Mesodermal cell (in vitro differentiated cells): Measurements from ENCODE around the gene TRPC6.

Experiments
- H3K27ac ChIP-seq: 2 replicates; pipeline ENCODE4 v1.7.0; 2013; ENCODE audit warnings: mild to moderate bottlenecking, low read depth, low read length, moderate library complexity; ENCODE audit not compliant: severe bottlenecking
- H3K36me3 ChIP-seq: 2 replicates; pipeline ENCODE4 v1.7.1; 2013; ENCODE audit warnings: mild to moderate bottlenecking, low read length, moderate library complexity; ENCODE audit not compliant: control insufficient read depth, insufficient read depth
- H3K4me1 ChIP-seq: one replicate; pipeline ENCODE4 v1.7.1; 2013; ENCODE audit warnings: mild to moderate bottlenecking, low read length; ENCODE audit not compliant: insufficient read depth, control insufficient read depth, poor library complexity, severe bottlenecking
- H3K4me3 ChIP-seq: 2 replicates; pipeline ENCODE4 v1.7.0; 2013; ENCODE audit warnings: low read length, control low read depth, mild to moderate bottlenecking; ENCODE audit not compliant: insufficient read depth, poor library complexity, severe bottlenecking; ENCODE audit errors: extremely low read depth
- H3K9me3 ChIP-seq: 2 replicates; pipeline ENCODE4 v1.7.1; 2013; ENCODE audit warnings: mild to moderate bottlenecking, low read length, moderate library complexity; ENCODE audit not compliant: control insufficient read depth
- WGBS, 2 experiments: methylation state at CpG; one replicate each; pipeline ENCODE4 v1.1.5; 2013; ENCODE audit warnings: missing lambda C conversion rate in 2 of 2; ENCODE audit not compliant: insufficient coverage in 2 of 2; 5-methylcytosine and 5-hydroxymethylcytosine counted together

TRPC6 gene

GRCh38 chr11:101523634-101524260 lies 60.1 kb downstream of the TRPC6 start:
- H3K4me1 ChIP-seq = no peaks in the 10 kb centered on the region
- no CpG with 5 or more reads among the region's 1 CpG for WGBS, 2 experiments
- H3K9me3 ChIP-seq = no peaks in the 10 kb centered on the region
- no peak overlapping the region for H3K27ac ChIP-seq
- H3K4me3 ChIP-seq = no peak overlapping the region
- H3K36me3 ChIP-seq = no peaks in the 10 kb centered on the region

- H3K4me3 ChIP-seq = no peak overlapping the region
- H3K4me1 ChIP-seq = no peaks in the 10 kb centered on the region
- no peaks in the 10 kb centered on the region for H3K36me3 ChIP-seq
- H3K9me3 ChIP-seq = no peaks in the 10 kb centered on the region
- H3K27ac ChIP-seq = no peak overlapping the region
These were observed 60.6 kb downstream of the TRPC6 start for GRCh38 chr11:101523193-101523592.

- no peak overlapping the region for H3K27ac ChIP-seq
- no peak overlapping the region for H3K4me3 ChIP-seq
- H3K36me3 ChIP-seq = no peaks in the 10 kb centered on the region
- no peaks in the 10 kb centered on the region for H3K9me3 ChIP-seq
- no peaks in the 10 kb centered on the region for H3K4me1 ChIP-seq
- 92 to 93% methylated on average over 2 of the region's 2 CpGs for WGBS, 2 experiments
These were observed 62.0 kb downstream of the TRPC6 start for GRCh38 chr11:101521821-101522220.

GRCh38 chr11:101516546-101516945 lies 67.3 kb downstream of the TRPC6 start:
- Histone ChIP-seq H3K9me3 (no peaks in the 10 kb centered on the region), H3K4me3 (no peak overlapping the region), H3K27ac (no peak overlapping the region), H3K4me1 (no peaks in the 10 kb centered on the region), H3K36me3 (no peaks in the 10 kb centered on the region)
- 27 to 46% methylated on average over 2 to 3 of the region's 3 CpGs for WGBS, 2 experiments

GRCh38 chr11:101511065-101511464 lies 72.7 kb downstream of the TRPC6 start:
- WGBS, 2 experiments = no CpG with 5 or more reads among the region's 1 CpG
- no peak overlapping the region for H3K4me3 ChIP-seq
- H3K9me3 ChIP-seq = no peaks in the 10 kb centered on the region
- no peaks in the 10 kb centered on the region for H3K36me3 ChIP-seq
- H3K4me1 ChIP-seq = no peaks in the 10 kb centered on the region
- H3K27ac ChIP-seq = no peak overlapping the region

- no CpG with 5 or more reads among the region's 1 CpG for WGBS, 2 experiments
- no peak overlapping the region for H3K4me3 ChIP-seq
- no peaks in the 10 kb centered on the region for H3K9me3 ChIP-seq
- no peaks in the 10 kb centered on the region for H3K4me1 ChIP-seq
- H3K36me3 ChIP-seq = no peaks in the 10 kb centered on the region
- no peak overlapping the region for H3K27ac ChIP-seq
These were observed 73.2 kb downstream of the TRPC6 start for GRCh38 chr11:101510591-101510990.

GRCh38 chr11:101509922-101510321 lies 73.9 kb downstream of the TRPC6 start:
- H3K27ac ChIP-seq = no peak overlapping the region
- H3K36me3 ChIP-seq = no peaks in the 10 kb centered on the region
- no peaks in the 10 kb centered on the region for H3K9me3 ChIP-seq
- no CpG with 5 or more reads among the region's 1 CpG for WGBS, 2 experiments
- no peaks in the 10 kb centered on the region for H3K4me1 ChIP-seq
- H3K4me3 ChIP-seq = no peak overlapping the region

- Histone ChIP-seq H3K27ac (peak overlapping the region; percentile 26), H3K9me3 (no peaks in the 10 kb centered on the region), H3K4me1 (no peaks in the 10 kb centered on the region), H3K36me3 (no peaks in the 10 kb centered on the region), H3K4me3 (no peak overlapping the region)
- no CpG with 5 or more reads among the region's 2 CpGs for WGBS, 2 experiments
These were observed 75.4 kb downstream of the TRPC6 start for GRCh38 chr11:101508370-101508769.

GRCh38 chr11:101498891-101499290 lies 84.9 kb downstream of the TRPC6 start:
- no peaks in the 10 kb centered on the region for H3K9me3 ChIP-seq
- no peak overlapping the region for H3K27ac ChIP-seq
- no peak overlapping the region for H3K4me3 ChIP-seq
- H3K36me3 ChIP-seq = no peaks in the 10 kb centered on the region
- WGBS, 2 experiments = 100% methylated on average over 1 of the region's 1 CpG; no CpG with 5 or more reads in 1 of the 2 experiments
- H3K4me1 ChIP-seq = no peaks in the 10 kb centered on the region

GRCh38 chr11:101497291-101497690 lies 86.5 kb downstream of the TRPC6 start:
- H3K4me1 ChIP-seq = no peaks in the 10 kb centered on the region
- no peak overlapping the region for H3K27ac ChIP-seq
- H3K36me3 ChIP-seq = no peaks in the 10 kb centered on the region
- no peak overlapping the region for H3K4me3 ChIP-seq
- 100% methylated on average over 1 of the region's 5 CpGs for whole genome bisulfite sequencing, 2 experiments
- H3K9me3 ChIP-seq = no peaks in the 10 kb centered on the region

GRCh38 chr11:101487775-101488174 lies 96.0 kb downstream of the TRPC6 start:
- Histone ChIP-seq H3K27ac (no peak overlapping the region), H3K4me1 (no peaks in the 10 kb centered on the region), H3K9me3 (no peaks in the 10 kb centered on the region), H3K4me3 (no peak overlapping the region), H3K36me3 (no peaks in the 10 kb centered on the region)
- WGBS, 2 experiments = 71% methylated on average over 1 of the region's 2 CpGs; no CpG with 5 or more reads in 1 of the 2 experiments
